Keratinocyte (primary cell): ENCODE results near the gene KMO. TPM values are rescaled to one million over a fixed set of nuclear protein-coding genes. Genes with fewer than 3 reads are reported as not detected.
A peak's percentile ranks its signal among the peaks of the same experiment; 100 is the strongest.

Experiments used
- DNase-seq: peaks from one replicate; pipeline ENCODE4 v3.0.0-alpha.2; 2011; ENCODE audit warnings: low read depth, missing footprints, low spot score
- FAIRE-seq: peaks from 2 replicates; lab custom pipeline; 2011; peaks lifted over from hg19 to GRCh38; lab: Jason Lieb, UNC
- H2AFZ ChIP-seq: 2 replicates; pipeline ENCODE4 v1.6.0; 2012; ENCODE audit warnings: low read length, control low read depth, inconsistent platforms; ENCODE audit not compliant: control insufficient read depth
- H3K27ac ChIP-seq: 2 replicates; pipeline ENCODE4 v1.5.1; 2011; ENCODE audit warnings: low read length; ENCODE audit not compliant: control insufficient read depth, insufficient read depth
- H3K27me3 ChIP-seq: 3 replicates; pipeline ENCODE4 v1.6.0; 2011; ENCODE audit warnings: low read length; ENCODE audit not compliant: control insufficient read depth, insufficient read depth; ENCODE audit errors: extremely low read depth
- H3K36me3 ChIP-seq, 2 experiments: 2 replicates in 1 of 2; 3 replicates in 1 of 2; pipeline ENCODE4 v1.5.1; 2011; ENCODE audit warnings: low read length in 2 of 2, mild to moderate bottlenecking in 1 of 2; ENCODE audit not compliant: control insufficient read depth in 2 of 2, insufficient read depth in 2 of 2; ENCODE audit errors: extremely low read depth in 1 of 2
- H3K4me1 ChIP-seq: 3 replicates; pipeline ENCODE4 v1.5.1; 2011; ENCODE audit warnings: low read length; ENCODE audit not compliant: control insufficient read depth, insufficient read depth; ENCODE audit errors: extremely low read depth
- H3K4me2 ChIP-seq: 3 replicates; pipeline ENCODE4 v1.6.0; 2011; ENCODE audit warnings: low read depth, low read length; ENCODE audit not compliant: control insufficient read depth, insufficient read depth; ENCODE audit errors: extremely low read depth
- H3K4me3 ChIP-seq, 3 experiments: fragments of 200-600 bp in 1 of 3; sonication (generic) in 1 of 3; 2 replicates in 2 of 3; 3 replicates in 1 of 3; pipeline ENCODE4 v1.5.1; 2011 to 2016; ENCODE audit warnings: low read length in 3 of 3, mild to moderate bottlenecking in 3 of 3, control low read depth in 2 of 3, inconsistent platforms in 1 of 3, low read depth in 1 of 3, mixed read lengths in 1 of 3, mixed run types in 1 of 3, moderate library complexity in 1 of 3; ENCODE audit not compliant: control insufficient read depth in 2 of 3, insufficient read depth in 2 of 3; ENCODE audit errors: extremely low read depth in 1 of 3
- H3K79me2 ChIP-seq: 2 replicates; pipeline ENCODE4 v1.6.0; 2012; ENCODE audit warnings: low read length; ENCODE audit not compliant: control insufficient read depth, insufficient read depth
- H3K9ac ChIP-seq: 3 replicates; pipeline ENCODE4 v1.6.0; 2011; ENCODE audit warnings: low read length; ENCODE audit not compliant: control insufficient read depth, insufficient read depth; ENCODE audit errors: extremely low read depth
- H3K9me1 ChIP-seq: 3 replicates; pipeline ENCODE4 v1.6.0; 2011; ENCODE audit warnings: low read length; ENCODE audit not compliant: control insufficient read depth, insufficient read depth; ENCODE audit errors: extremely low read depth
- H3K9me3 ChIP-seq: 2 replicates; pipeline ENCODE4 v1.5.1; 2012; ENCODE audit warnings: low read depth, low read length; ENCODE audit not compliant: control insufficient read depth
- H4K20me1 ChIP-seq: 3 replicates; pipeline ENCODE4 v1.6.0; 2011; ENCODE audit warnings: low read length; ENCODE audit not compliant: control insufficient read depth, insufficient read depth; ENCODE audit errors: extremely low read depth
- CTCF ChIP-seq, 3 experiments: IDR thresholded peaks in 1 of 3; conservative IDR thresholded peaks in 1 of 3; optimal IDR thresholded peaks in 1 of 3; 2 replicates in 2 of 3; 3 replicates in 1 of 3; pipeline versions ENCODE3 to v1.5.1; 2011; ENCODE audit warnings: low read length in 3 of 3, mild to moderate bottlenecking in 3 of 3, moderate library complexity in 2 of 3, control low read depth in 1 of 3, inconsistent platforms in 1 of 3; ENCODE audit not compliant: insufficient read depth in 2 of 3; ENCODE audit errors: extremely low read depth in 1 of 3
- EZH2 ChIP-seq: IDR thresholded peaks from one replicate; pipeline ENCODE4 v1.6.1; 2012; ENCODE audit warnings: inconsistent platforms, mild to moderate bottlenecking, low read length, moderate library complexity
- dilution Hi-C: fragments of 300-500 bp; cut with MboI; formaldehyde crosslinking; loops from one replicate; pipeline ENCODE4 v1.7.0; 2020; ENCODE audit warnings: low sequenced_read_pairs; ENCODE audit not compliant: extremely low pct_ligation_motif_present
- polyA plus RNA-seq, 5 experiments: library from polyadenylated mRNA; depleted of rRNA in 3 of 5; stranded (reverse) in 3 of 5; stranded (forward) in 1 of 5; unstranded in 1 of 5; fragments of >200 nt; gene quantifications; 1 replicate in 1 of 5; 2 replicates in 3 of 5; 3 replicates in 1 of 5; pipeline versions ENCODE4 v1.2.1 to v1.2.3, GENCODE V29; 2011 to 2012; ENCODE audit warnings: missing spikeins in 2 of 5, low read depth in 1 of 5, low replicate concordance in 1 of 5

KMO gene
- polyA plus RNA-seq, 1 donor (not counting 4 experiments of a cell fraction or from before 2014, with no cell fraction given): 4.7 TPM

GRCh38 chr1:241520080-241520465 lies 12.1 kb upstream of the KMO start:
- Histone ChIP-seq H3K9me3 (no peaks in the 10 kb centered on the region), H3K4me3 (peak overlapping the region in 2 of 3 experiments; percentile 68 to 74), H4K20me1 (no peaks in the 10 kb centered on the region), H3K4me2 (peak overlapping the region; percentile 72), H3K27ac (peak overlapping the region; percentile 60), H3K9ac (peak overlapping the region; percentile 87), H3K36me3 (peaks cover 0 to 3% of the 10 kb centered on the region in 2 experiments), H3K79me2 (peaks cover 38% of the 10 kb centered on the region), H2AFZ (peak overlapping the region; percentile 88), H3K9me1 (no peaks in the 10 kb centered on the region), H3K27me3 (no peaks in the 10 kb centered on the region), H3K4me1 (peaks cover 12% of the 10 kb centered on the region)
- dilution Hi-C loops: no loop called here
- FAIRE-seq (no peak), DNase-seq (no peak)
- no peak for TF ChIP-seq EZH2
- TF ChIP-seq CTCF (optimal IDR thresholded peaks at IDR 0.05 in 1 of 3, IDR thresholded peaks at IDR 0.05 in 1 of 3, conservative IDR thresholded peaks at IDR 0.05 in 1 of 3; ENCODE audit: extremely low read depth in 1 of 3, insufficient read depth in 2 of 3, low read length in 3 of 3): no peak

- no peaks in the 10 kb centered on the region for H4K20me1 ChIP-seq
- H3K79me2 ChIP-seq: peaks cover 27% of the 10 kb centered on the region
- no peaks in the 10 kb centered on the region for H3K27me3 ChIP-seq
- no peaks in the 10 kb centered on the region for H3K9me3 ChIP-seq
- TF ChIP-seq CTCF (optimal IDR thresholded peaks at IDR 0.05 in 1 of 3, IDR thresholded peaks at IDR 0.05 in 1 of 3, conservative IDR thresholded peaks at IDR 0.05 in 1 of 3; ENCODE audit: extremely low read depth in 1 of 3, insufficient read depth in 2 of 3, low read length in 3 of 3) (no peak), EZH2 (no peak)
- dilution Hi-C loops: no loop called here
- FAIRE-seq: no peak
- no peak overlapping the region for H3K9ac ChIP-seq
- no peak overlapping the region for H2AFZ ChIP-seq
- no peak overlapping the region for H3K4me2 ChIP-seq
- DNase-seq: no peak
- H3K9me1 ChIP-seq: no peaks in the 10 kb centered on the region
- peaks cover 12% of the 10 kb centered on the region for H3K4me1 ChIP-seq
- peaks cover 0 to 3% of the 10 kb centered on the region in 2 experiments for H3K36me3 ChIP-seq
- no peak overlapping the region for H3K4me3 ChIP-seq
- no peak overlapping the region for H3K27ac ChIP-seq
These were observed 10.5 kb upstream of the KMO start for GRCh38 chr1:241521718-241522117.
